Cardiac muscle cell (in vitro differentiated cells and primary cell): ENCODE results near the gene RASSF6. TPM values are rescaled to one million over a fixed set of nuclear protein-coding genes. Genes with fewer than 3 reads are reported as not detected.

ENCODE experiments used
- DNase-seq, 2 donors: peaks; one replicate each; pipeline versions ENCODE4 v3.0.0 to v3.0.0-alpha.2; 2010 to 2017; ENCODE audit warnings: low read depth in 1 of 2, low spot score in 1 of 2
- H3K27ac ChIP-seq: fragments of 200-600 bp; sonication (generic); 2 replicates; pipeline ENCODE4 v1.5.1; 2016
- H3K27me3 ChIP-seq: fragments of 200-600 bp; sonication (generic); 2 replicates; pipeline ENCODE4 v1.6.0; 2016; ENCODE audit warnings: control low read depth
- H3K36me3 ChIP-seq: fragments of 200-600 bp; sonication (generic); 2 replicates; pipeline ENCODE4 v1.5.1; 2016; ENCODE audit warnings: control low read depth
- H3K4me1 ChIP-seq: fragments of 200-600 bp; sonication (generic); 2 replicates; pipeline ENCODE4 v1.8.1; 2017; ENCODE audit warnings: low read depth, mild to moderate bottlenecking, mixed run types
- H3K4me3 ChIP-seq: fragments of 200-600 bp; sonication (generic); 2 replicates; pipeline ENCODE4 v1.5.1; 2016; ENCODE audit warnings: mild to moderate bottlenecking
- H3K9me3 ChIP-seq: fragments of 200-600 bp; sonication (generic); 2 replicates; pipeline ENCODE4 v1.5.1; 2017; ENCODE audit warnings: low read depth, mild to moderate bottlenecking, control low read depth
- CTCF ChIP-seq: IDR thresholded peaks from 2 replicates; pipeline ENCODE4 v1.5.1; 2012; ENCODE audit warnings: low read depth, mild to moderate bottlenecking, low read length
- polyA plus RNA-seq: library from polyadenylated mRNA; unstranded; fragments of >200 nt; fragmentation: Nextera tagmentation; extraction: Ambion mirVana; gene quantifications from 2 replicates; pipeline ENCODE4 v1.2.1, GENCODE V29; 2016
- total RNA-seq: library from RNA; depleted of rRNA; stranded (reverse); fragments of >200 nt; gene quantifications from 2 replicates; pipeline ENCODE4 v1.2.3, GENCODE V29; 2016

The RASSF6 gene
- total and polyA plus RNA-seq, 2 experiments from 2014 or later = not detected

DNA sequence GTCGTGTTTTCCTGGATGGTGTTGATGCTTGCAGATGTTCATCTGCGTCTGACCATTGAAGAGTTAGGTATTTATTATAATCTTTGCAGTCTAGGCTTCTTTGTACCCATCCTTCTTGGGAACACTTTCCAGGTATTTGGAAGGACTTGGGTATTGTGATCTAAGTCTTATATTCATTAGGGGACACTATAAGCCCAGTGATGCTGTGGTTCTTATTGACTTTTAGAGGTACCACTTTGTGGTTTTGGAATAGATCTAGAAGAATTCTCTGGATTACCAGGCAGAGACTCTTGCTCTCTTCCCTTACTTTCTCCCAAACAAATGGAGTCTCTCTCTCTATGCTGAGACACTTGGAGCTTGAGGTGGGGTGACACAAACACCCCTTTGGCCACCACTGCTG, 97.1 kb downstream of the RASSF6 start:
- Histone ChIP-seq H3K4me3 (no peak overlapping the region), H3K27ac (no peak overlapping the region), H3K36me3 (no peaks in the 10 kb centered on the region), H3K9me3 (no peaks in the 10 kb centered on the region), H3K4me1 (no peaks in the 10 kb centered on the region), H3K27me3 (no peaks in the 10 kb centered on the region)
- DNase-seq = no peak
- TF ChIP-seq CTCF = no peak

Other genes starting within 250 kb of the RASSF6 start
- gene ALB, start 216.1 kb downstream of the RASSF6 start, total RNA-seq = 1.5 and 2.3 TPM in 2 replicates
- 3.1 and 5.4 TPM in 2 replicates for gene ALB, start 216.1 kb downstream of the RASSF6 start, polyA plus RNA-seq
- 0.67 and 0.77 TPM in 2 replicates for gene AFP, start 184.2 kb downstream of the RASSF6 start, total RNA-seq
- gene AFP, start 184.2 kb downstream of the RASSF6 start, polyA plus RNA-seq = 9.1 TPM in 1 of 2 replicates, not detected in the other
- gene AFM, start 138.7 kb downstream of the RASSF6 start, total RNA-seq = not detected in 2 replicates
- gene AFM, start 138.7 kb downstream of the RASSF6 start, polyA plus RNA-seq = 0.06 TPM in 1 of 2 replicates, not detected in the other
- not detected in 2 replicates for gene CXCL8, start 120.1 kb upstream of the RASSF6 start, total RNA-seq
- not detected in 2 replicates for gene CXCL8, start 120.1 kb upstream of the RASSF6 start, polyA plus RNA-seq
- gene CXCL6, start 216.2 kb upstream of the RASSF6 start, total RNA-seq = not detected in 2 replicates
- not detected in 2 replicates for gene CXCL6, start 216.2 kb upstream of the RASSF6 start, polyA plus RNA-seq
- not detected in 2 replicates for gene PF4V1, start 232.9 kb upstream of the RASSF6 start, total RNA-seq
- not detected in 2 replicates for gene PF4V1, start 232.9 kb upstream of the RASSF6 start, polyA plus RNA-seq
- gene CXCL1, start 249.0 kb upstream of the RASSF6 start, total RNA-seq = not detected in 2 replicates
- gene CXCL1, start 249.0 kb upstream of the RASSF6 start, polyA plus RNA-seq = not detected in 2 replicates